Large intestine (tissue), 3 donors: ENCODE measurements around the gene PEX26. TPM values are rescaled to one million over a fixed set of nuclear protein-coding genes. Genes with fewer than 3 reads are reported as not detected.

ENCODE experiments used
- DNase-seq, 2 donors: peaks; one replicate each; pipeline versions ENCODE4 v3.0.0 to v3.0.0-alpha.2; 2013
- H3K27ac ChIP-seq: one replicate; pipeline ENCODE4 v1.5.1; 2013; ENCODE audit warnings: low read length
- H3K27me3 ChIP-seq: 2 replicates; pipeline ENCODE4 v1.6.1; 2013; ENCODE audit warnings: low read length; ENCODE audit not compliant: control insufficient read depth, insufficient read depth
- H3K36me3 ChIP-seq: 2 replicates; pipeline ENCODE4 v1.6.1; 2013; ENCODE audit warnings: low read length; ENCODE audit not compliant: control insufficient read depth, insufficient read depth
- H3K4me1 ChIP-seq: one replicate; pipeline ENCODE4 v1.6.1; 2013; ENCODE audit warnings: low read length; ENCODE audit not compliant: control insufficient read depth, insufficient read depth
- H3K4me3 ChIP-seq: one replicate; pipeline ENCODE4 v1.5.1; 2013; ENCODE audit warnings: low read length
- H3K9me3 ChIP-seq: one replicate; pipeline ENCODE4 v1.6.1; 2013; ENCODE audit warnings: mild to moderate bottlenecking, low read depth, low read length, moderate library complexity; ENCODE audit not compliant: control insufficient read depth
- WGBS: methylation state at CpG from one replicate; pipeline ENCODE4 v1.1.5; 2013; ENCODE audit warnings: low lambda C conversion rate; ENCODE audit not compliant: insufficient coverage; 5-methylcytosine and 5-hydroxymethylcytosine counted together
- polyA plus RNA-seq: library from polyadenylated mRNA; unstranded; fragments of 120-200 nt; gene quantifications from one replicate; pipeline ENCODE4 v1.2.1, GENCODE V29; 2013

PEX26 gene
- polyA plus RNA-seq, 1 donor = 32.7 TPM

- Histone ChIP-seq H3K36me3 (no peaks in the 10 kb centered on the region), H3K27me3 (peaks cover 26% of the 10 kb centered on the region), H3K27ac (no peak overlapping the region), H3K4me3 (peak overlapping the region; percentile 31), H3K9me3 (no peaks in the 10 kb centered on the region), H3K4me1 (peaks cover 5% of the 10 kb centered on the region)
- WGBS = no CpG with 5 or more reads among the region's 39 CpGs
- DNase-seq = no peak
Observed at GRCh38 chr22:18110954-18111758, 33.4 kb downstream of the PEX26 start.

DNA sequence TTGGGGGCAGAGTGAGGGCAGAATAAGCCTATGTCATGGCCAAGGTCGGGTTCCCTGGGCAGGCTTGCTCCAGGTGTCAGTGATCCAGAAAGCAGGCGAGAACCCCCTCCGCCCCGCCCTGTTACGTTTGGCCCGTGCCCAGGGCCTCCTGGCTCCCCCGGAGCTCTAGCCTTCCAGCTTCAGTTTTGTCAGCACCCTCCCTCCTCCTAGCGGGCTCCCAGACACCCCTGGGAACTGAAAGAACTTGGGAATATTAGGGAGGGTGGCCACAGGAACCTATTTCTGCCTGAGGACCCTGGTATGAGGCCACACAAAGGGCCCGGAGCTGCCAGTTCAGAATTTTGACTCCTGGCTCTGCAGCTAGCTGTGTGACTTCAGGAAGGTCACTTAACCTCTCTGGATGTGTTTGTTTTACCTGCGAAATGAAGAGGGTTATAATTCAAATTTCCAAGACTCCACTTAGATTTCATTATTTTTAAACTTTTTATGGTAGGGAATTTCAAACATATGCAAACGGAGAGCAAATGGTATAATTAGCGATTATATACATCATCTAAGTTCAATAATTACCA, 34.1 kb downstream of the PEX26 start:
- Histone ChIP-seq H3K27ac (no peak overlapping the region), H3K4me3 (no peak overlapping the region), H3K36me3 (no peaks in the 10 kb centered on the region), H3K4me1 (peaks cover 5% of the 10 kb centered on the region), H3K27me3 (peaks cover 26% of the 10 kb centered on the region), H3K9me3 (no peaks in the 10 kb centered on the region)
- DNase-seq = no peak
- WGBS = 100% methylated on average over 1 of the region's 12 CpGs

DNA sequence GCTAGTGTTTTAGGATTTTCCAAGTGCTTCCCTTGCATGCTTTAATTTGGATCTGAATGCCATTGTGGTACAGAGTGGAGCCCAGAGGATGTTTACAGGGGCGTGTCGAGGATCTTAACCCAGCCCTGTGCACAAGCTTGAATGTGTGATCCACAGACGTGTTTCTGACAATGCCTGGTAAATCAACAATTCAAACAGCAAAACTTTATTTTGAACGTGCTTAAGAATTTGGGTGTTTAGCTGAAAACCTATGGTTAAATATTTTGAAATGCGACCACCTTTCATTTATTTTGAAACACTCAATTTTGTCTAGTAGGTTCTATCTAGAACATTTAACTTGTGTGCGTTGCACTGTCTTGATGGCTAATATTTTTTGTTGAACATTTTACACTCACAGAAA, 34.6 kb downstream of the PEX26 start:
- WGBS = 90% methylated on average over 3 of the region's 6 CpGs
- H3K4me1 ChIP-seq = peaks cover 5% of the 10 kb centered on the region
- DNase-seq = no peak
- H3K27me3 ChIP-seq = peaks cover 26% of the 10 kb centered on the region
- no peaks in the 10 kb centered on the region for H3K9me3 ChIP-seq
- no peaks in the 10 kb centered on the region for H3K36me3 ChIP-seq
- no peak overlapping the region for H3K4me3 ChIP-seq
- H3K27ac ChIP-seq = no peak overlapping the region

DNA sequence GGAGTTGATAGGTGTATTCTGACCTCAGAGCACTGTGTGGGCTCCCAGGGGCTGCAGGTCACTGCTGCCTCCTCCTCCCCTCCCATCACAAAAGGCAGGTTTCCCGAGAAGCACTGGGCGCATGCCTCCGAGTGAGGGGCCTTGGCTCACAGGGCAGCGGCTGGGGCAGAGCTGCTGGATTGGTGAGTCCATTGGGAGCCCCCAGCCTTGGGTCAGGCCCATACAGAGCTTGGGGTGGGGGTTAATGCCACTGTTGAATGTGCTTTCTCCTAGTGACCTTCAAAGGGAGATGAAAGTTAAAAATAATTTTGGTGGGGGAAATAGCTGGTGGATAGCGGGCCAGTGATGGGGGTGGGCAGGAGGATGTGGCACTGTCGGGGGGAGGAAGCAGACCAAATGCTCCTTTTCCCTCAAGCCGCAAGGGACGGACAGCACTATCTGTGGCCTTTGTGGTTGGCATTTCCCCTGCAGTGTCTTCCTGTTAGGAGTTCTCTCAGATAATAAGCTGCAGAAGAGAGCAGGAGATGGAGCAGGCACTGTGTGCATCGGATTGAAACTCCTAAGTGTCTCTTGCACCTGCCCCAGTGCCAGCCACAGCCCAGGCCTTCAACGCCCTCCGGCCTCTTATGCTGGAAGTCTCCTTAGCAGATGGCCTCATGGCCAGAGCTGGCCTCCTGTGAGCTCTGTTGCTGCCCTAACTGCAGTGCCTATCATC, 36.0 kb downstream of the PEX26 start:
- no peaks in the 10 kb centered on the region for H3K9me3 ChIP-seq
- no CpG with 5 or more reads among the region's 11 CpGs for WGBS
- DNase-seq = no peak
- H3K27ac ChIP-seq = no peak overlapping the region
- H3K36me3 ChIP-seq = no peaks in the 10 kb centered on the region
- peaks cover 5% of the 10 kb centered on the region for H3K4me1 ChIP-seq
- H3K27me3 ChIP-seq = peaks cover 26% of the 10 kb centered on the region
- H3K4me3 ChIP-seq = no peak overlapping the region

GRCh38 chr22:18114495-18114894, 36.7 kb downstream of the PEX26 start:
- Histone ChIP-seq H3K4me1 (peaks cover 5% of the 10 kb centered on the region), H3K27ac (no peak overlapping the region), H3K36me3 (no peaks in the 10 kb centered on the region), H3K4me3 (no peak overlapping the region), H3K27me3 (peaks cover 24% of the 10 kb centered on the region), H3K9me3 (no peaks in the 10 kb centered on the region)
- DNase-seq = no peak
- 71% methylated on average over 1 of the region's 4 CpGs for WGBS

DNA sequence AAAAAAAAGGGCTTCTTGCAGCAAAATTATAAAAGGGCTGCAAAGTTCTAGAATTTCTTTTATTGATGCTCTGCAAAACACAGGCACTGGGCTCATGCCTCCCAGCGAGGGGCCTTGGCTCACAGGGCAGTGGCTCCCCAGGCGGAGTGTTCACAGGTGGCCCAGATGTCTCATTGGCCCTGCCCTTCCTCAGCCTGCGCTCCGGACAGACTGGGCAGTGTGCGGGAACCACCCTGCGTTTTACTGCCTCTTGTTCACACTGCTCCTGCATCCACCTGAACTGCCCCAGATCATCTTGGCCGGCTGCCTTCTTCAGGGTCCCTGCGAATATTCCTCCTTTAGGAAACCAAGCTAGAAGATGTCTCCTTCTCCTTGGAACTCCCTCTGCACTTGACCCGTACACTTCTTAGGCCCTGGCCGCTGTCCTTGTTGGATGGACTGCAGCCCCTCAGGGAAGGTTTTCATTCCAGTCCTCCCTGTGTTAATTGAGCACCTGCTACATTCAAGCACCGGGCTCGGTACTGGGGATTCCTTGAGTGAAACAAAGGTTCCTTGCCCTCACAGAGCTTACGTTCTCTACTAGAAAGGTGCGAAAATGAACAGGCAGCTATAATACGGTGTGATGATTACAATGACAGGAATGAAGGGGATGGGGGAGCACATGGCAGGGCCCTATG, 37.3 kb downstream of the PEX26 start:
- DNase-seq = no peak
- H3K36me3 ChIP-seq = no peaks in the 10 kb centered on the region
- H3K27me3 ChIP-seq = peaks cover 18% of the 10 kb centered on the region
- no peak overlapping the region for H3K27ac ChIP-seq
- no peak overlapping the region for H3K4me3 ChIP-seq
- H3K4me1 ChIP-seq = peaks cover 5% of the 10 kb centered on the region
- no peaks in the 10 kb centered on the region for H3K9me3 ChIP-seq
- 94% methylated on average over 3 of the region's 15 CpGs for WGBS

GRCh38 chr22:18115906-18116371, 38.1 kb downstream of the PEX26 start:
- no CpG with 5 or more reads among the region's 8 CpGs for WGBS

GRCh38 chr22:18116634-18117033, 38.8 kb downstream of the PEX26 start:
- H3K4me3 ChIP-seq = no peak overlapping the region
- no peaks in the 10 kb centered on the region for H3K4me1 ChIP-seq
- H3K36me3 ChIP-seq = no peaks in the 10 kb centered on the region
- no peaks in the 10 kb centered on the region for H3K9me3 ChIP-seq
- WGBS = no CpG with 5 or more reads among the region's 15 CpGs
- H3K27me3 ChIP-seq = peaks cover 3% of the 10 kb centered on the region
- H3K27ac ChIP-seq = no peak overlapping the region
- DNase-seq = no peak

More at GRCh38 chr22:18115906-18116371, 38.1 kb downstream of the PEX26 start:
- DNase-seq = no peak
- Histone ChIP-seq H3K27ac (no peak overlapping the region), H3K4me3 (no peak overlapping the region), H3K36me3 (no peaks in the 10 kb centered on the region), H3K9me3 (no peaks in the 10 kb centered on the region), H3K27me3 (peaks cover 10% of the 10 kb centered on the region), H3K4me1 (peaks cover 3% of the 10 kb centered on the region)

GRCh38 chr22:18118345-18118915, 40.6 kb downstream of the PEX26 start:
- 90% methylated on average over 2 of the region's 9 CpGs for WGBS
- H3K27ac ChIP-seq = no peak overlapping the region

More at GRCh38 chr22:18118345-18118915, 40.6 kb downstream of the PEX26 start:
- DNase-seq = no peak
- Histone ChIP-seq H3K9me3 (no peaks in the 10 kb centered on the region), H3K4me1 (no peaks in the 10 kb centered on the region), H3K36me3 (no peaks in the 10 kb centered on the region), H3K27me3 (no peaks in the 10 kb centered on the region), H3K4me3 (no peak overlapping the region)
